ENCODE measurements around the gene NRP1. TPM values are rescaled to one million over a fixed set of nuclear protein-coding genes. Genes with fewer than 3 reads are reported as not detected.
"Not testable (repeated sequence)": the region's sequence is repeated elsewhere in the genome, so short reads cannot be mapped to it uniquely, and the experiment has no call there.

Gene NRP1
- total RNA-seq, 1 donor from 2014 or later, result not detected

DNA sequence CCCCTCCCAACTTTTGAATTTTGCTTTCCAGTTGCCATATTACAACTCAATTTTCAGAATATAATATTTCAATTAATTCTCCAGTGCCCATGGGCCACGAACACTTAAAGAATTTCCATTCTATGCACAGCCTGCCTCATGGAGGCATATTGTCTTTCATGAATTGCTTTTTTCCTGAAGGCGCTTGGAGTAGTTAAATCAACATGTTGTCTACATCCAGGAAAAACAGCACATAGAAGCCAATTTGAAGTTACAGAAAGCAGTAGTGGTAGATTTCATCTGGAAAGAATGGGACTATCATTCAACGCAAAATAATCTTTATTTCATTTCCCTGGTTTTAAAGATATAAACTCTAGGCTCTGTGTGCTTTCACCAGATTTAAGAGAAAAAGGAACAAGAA lies 106.0 kb downstream of the NRP1 start:
- POLR2A ChIA-PET, result no interaction called here
- no peak overlapping the region for H3K27ac Mint-ChIP-seq
- DNase-seq, result no peak
- H3K4me1 Mint-ChIP-seq, result no peaks in the 10 kb centered on the region
- H3K36me3 Mint-ChIP-seq (ENCODE audit: low read depth), result no peaks in the 10 kb centered on the region
- H3K9me3 Mint-ChIP-seq, result no peaks in the 10 kb centered on the region
- ATAC-seq (ENCODE audit: low read depth), result no peak
- H3K27me3 Mint-ChIP-seq, result peaks cover 4% of the 10 kb centered on the region
- TF ChIP-seq CTCF (IDR thresholded peaks at IDR 0.05), result no peak
- no peak overlapping the region for H3K4me3 Mint-ChIP-seq
- intact Hi-C loops (cut with micrococcal nuclease), result no loop called here
- CTCF ChIA-PET, result no interaction called here

GRCh38 chr10:33227489-33227888 lies 107.0 kb downstream of the NRP1 start:
- DNase-seq (no peak), ATAC-seq (ENCODE audit: low read depth) (no peak)
- CTCF ChIA-PET, result no interaction called here
- intact Hi-C loops (cut with micrococcal nuclease), result no loop called here
- H3K4me1 Mint-ChIP-seq, result no peaks in the 10 kb centered on the region
- POLR2A ChIA-PET, result no interaction called here
- no peak for TF ChIP-seq CTCF (IDR thresholded peaks at IDR 0.05)
- no peaks in the 10 kb centered on the region for H3K36me3 Mint-ChIP-seq (ENCODE audit: low read depth)
- no peaks in the 10 kb centered on the region for H3K9me3 Mint-ChIP-seq
- no peak overlapping the region for H3K27ac Mint-ChIP-seq
- H3K27me3 Mint-ChIP-seq, result peaks cover 4% of the 10 kb centered on the region
- H3K4me3 Mint-ChIP-seq, result no peak overlapping the region

GRCh38 chr10:33224251-33224965 lies 110.1 kb downstream of the NRP1 start:
- POLR2A ChIA-PET, result no interaction called here
- Mint-ChIP-seq H3K27me3 (peaks cover 2% of the 10 kb centered on the region), H3K4me3 (no peak overlapping the region), H3K9me3 (no peaks in the 10 kb centered on the region), H3K4me1 (no peaks in the 10 kb centered on the region), H3K27ac (no peak overlapping the region), H3K36me3 (ENCODE audit: low read depth) (no peaks in the 10 kb centered on the region)
- CTCF ChIA-PET, result no interaction called here
- no peak for TF ChIP-seq CTCF (IDR thresholded peaks at IDR 0.05)
- ATAC-seq (ENCODE audit: low read depth) (no peak), DNase-seq (no peak)
- intact Hi-C loops (cut with micrococcal nuclease), result no loop called here

GRCh38 chr10:33223326-33224000 lies 111.0 kb downstream of the NRP1 start:
- DNase-seq, result no peak
- ChIA-PET POLR2A (no interaction called here), CTCF (no interaction called here)
- Mint-ChIP-seq H3K36me3 (ENCODE audit: low read depth) (no peaks in the 10 kb centered on the region), H3K4me3 (no peak overlapping the region), H3K27me3 (peaks cover 2% of the 10 kb centered on the region), H3K4me1 (no peaks in the 10 kb centered on the region), H3K27ac (no peak overlapping the region), H3K9me3 (no peaks in the 10 kb centered on the region)
- intact Hi-C loops (cut with micrococcal nuclease), result no loop called here
- TF ChIP-seq CTCF (IDR thresholded peaks at IDR 0.05), result no peak
- no peak for ATAC-seq (ENCODE audit: low read depth)

- intact Hi-C loops (cut with micrococcal nuclease); ATAC-seq (ENCODE audit: low read depth); H3K36me3 Mint-ChIP-seq (ENCODE audit: low read depth); POLR2A ChIA-PET; H3K4me3 Mint-ChIP-seq; H3K27ac Mint-ChIP-seq; H3K27me3 Mint-ChIP-seq; H3K9me3 Mint-ChIP-seq; DNase-seq; H3K4me1 Mint-ChIP-seq: not testable (repeated sequence)
- CTCF ChIA-PET, result interaction anchor here (0.6 kb wide), 1 partner anchor 29 kb away, joined by 3 read pairs; no protein-coding TSS in a partner anchor
Observed at GRCh38 chr10:33222304-33222703, 112.2 kb downstream of the NRP1 start.
